GM18508 (cell line): ENCODE data around the gene SYMPK.

ENCODE experiments used
- ATAC-seq: cut with Tn5 transposase; IDR thresholded peaks from one replicate; pipeline ENCODE4 v1.9.1; 2021; ENCODE audit warnings: moderate number of reproducible peaks; ENCODE audit not compliant: insufficient read depth, unreplicated experiment

The SYMPK gene

GRCh38 chr19:45828523-45828922 is 34.4 kb downstream of the SYMPK start:
- ATAC-seq = no peak

GRCh38 chr19:45827459-45828093 is 35.4 kb downstream of the SYMPK start:
- no peak for ATAC-seq

GRCh38 chr19:45826934-45827333 is 36.0 kb downstream of the SYMPK start:
- ATAC-seq = no peak

- no peak for ATAC-seq
Measured at GRCh38 chr19:45825917-45826893, 36.7 kb downstream of the SYMPK start.

- ATAC-seq = no peak
Measured at GRCh38 chr19:45825263-45825605, 37.7 kb downstream of the SYMPK start.

- ATAC-seq = no peak
Measured at GRCh38 chr19:45824531-45825262, 38.2 kb downstream of the SYMPK start.

GRCh38 chr19:45824041-45824471 is 38.9 kb downstream of the SYMPK start:
- no peak for ATAC-seq

GRCh38 chr19:45823182-45823581 is 39.8 kb downstream of the SYMPK start:
- no peak for ATAC-seq

- no peak for ATAC-seq
Measured at GRCh38 chr19:45822716-45823115, 40.2 kb downstream of the SYMPK start.

GRCh38 chr19:45821570-45821969 is 41.4 kb downstream of the SYMPK start:
- ATAC-seq = no peak

GRCh38 chr19:45821103-45821521 is 41.8 kb downstream of the SYMPK start:
- no peak for ATAC-seq

GRCh38 chr19:45820413-45821102 is 42.4 kb downstream of the SYMPK start:
- no peak for ATAC-seq

GRCh38 chr19:45819769-45820168 is 43.2 kb downstream of the SYMPK start:
- ATAC-seq = no peak

GRCh38 chr19:45817725-45818301 is 45.1 kb downstream of the SYMPK start:
- no peak for ATAC-seq

GRCh38 chr19:45817010-45817724 is 45.8 kb downstream of the SYMPK start:
- peak; percentile 65 for ATAC-seq

GRCh38 chr19:45816236-45817009 is 46.5 kb downstream of the SYMPK start:
- ATAC-seq = no peak

- ATAC-seq = no peak
Measured at GRCh38 chr19:45815481-45816216, 47.3 kb downstream of the SYMPK start.
